ENCODE measurements around the gene DYNLL2. TPM values are rescaled to one million over a fixed set of nuclear protein-coding genes. Genes with fewer than 3 reads are reported as not detected.

Gene DYNLL2
- total RNA-seq, 1 donor from 2014 or later, result 11.8 TPM

Other genes starting within 250 kb of the DYNLL2 start
- 9.8 and 23.3 TPM in 2 replicates for gene MRPS23, start 233.4 kb upstream of the DYNLL2 start, total RNA-seq
- gene CUEDC1, start 128.0 kb upstream of the DYNLL2 start, total RNA-seq, result 19.8 and 27.3 TPM in 2 replicates
- 39.2 and 56.5 TPM in 2 replicates for gene VEZF1, start 95.2 kb upstream of the DYNLL2 start, total RNA-seq
- gene SRSF1, start 76.2 kb upstream of the DYNLL2 start, total RNA-seq, result 150 and 159 TPM in 2 replicates
- gene OR4D1, start 65.0 kb downstream of the DYNLL2 start, total RNA-seq, result not detected in 2 replicates
- gene OR4D2, start 83.6 kb downstream of the DYNLL2 start, total RNA-seq, result not detected in 2 replicates
- gene EPX, start 109.3 kb downstream of the DYNLL2 start, total RNA-seq, result not detected in 2 replicates
- gene MKS1, start 135.8 kb downstream of the DYNLL2 start, total RNA-seq, result 4.7 and 13.8 TPM in 2 replicates
- not detected in 2 replicates for gene LPO, start 155.2 kb downstream of the DYNLL2 start, total RNA-seq
- gene MPO, start 197.5 kb downstream of the DYNLL2 start, total RNA-seq, result 0.12 and 0.24 TPM in 2 replicates
- 0.05 and 0.06 TPM in 2 replicates for gene TSPOAP1, start 245.4 kb downstream of the DYNLL2 start, total RNA-seq